Astrocyte (in vitro differentiated cells and primary cell): ENCODE results near the gene NTN4. TPM values are rescaled to one million over a fixed set of nuclear protein-coding genes. Genes with fewer than 3 reads are reported as not detected.
A peak's percentile ranks its signal among the peaks of the same experiment; 100 is the strongest.

Experiments used
- DNase-seq: peaks from one replicate; pipeline ENCODE4 v3.0.0-alpha.2; 2010; ENCODE audit warnings: low read depth
- FAIRE-seq: peaks from 2 replicates; lab custom pipeline; 2011; peaks lifted over from hg19 to GRCh38; lab: Jason Lieb, UNC
- H2AFZ ChIP-seq: 2 replicates; pipeline ENCODE4 v1.6.0; 2012; ENCODE audit warnings: low read depth, low read length, inconsistent platforms
- H3K27ac ChIP-seq: 2 replicates; pipeline ENCODE4 v1.5.1; 2011; ENCODE audit warnings: low read depth, low read length, inconsistent platforms
- H3K27me3 ChIP-seq: 2 replicates; pipeline ENCODE4 v1.6.0; 2011; ENCODE audit warnings: low read length, inconsistent platforms; ENCODE audit not compliant: insufficient read depth
- H3K36me3 ChIP-seq: 2 replicates; pipeline ENCODE4 v1.5.1; 2011; ENCODE audit warnings: low read length, inconsistent platforms; ENCODE audit not compliant: insufficient read depth
- H3K4me1 ChIP-seq: 2 replicates; pipeline ENCODE4 v1.5.1; 2011; ENCODE audit warnings: low read length, inconsistent platforms; ENCODE audit not compliant: insufficient read depth
- H3K4me2 ChIP-seq: 2 replicates; pipeline ENCODE4 v1.6.0; 2012; ENCODE audit warnings: low read length, inconsistent platforms
- H3K4me3 ChIP-seq: 2 replicates; pipeline ENCODE4 v1.5.1; 2011; ENCODE audit warnings: low read depth, mild to moderate bottlenecking, low read length, inconsistent platforms; ENCODE audit not compliant: insufficient read depth
- H3K79me2 ChIP-seq: 2 replicates; pipeline ENCODE4 v1.6.0; 2012; ENCODE audit warnings: mild to moderate bottlenecking, low read length, inconsistent platforms; ENCODE audit not compliant: insufficient read depth
- H3K9ac ChIP-seq: 2 replicates; pipeline ENCODE4 v1.6.0; 2012; ENCODE audit warnings: mild to moderate bottlenecking, low read length, inconsistent platforms
- H3K9me3 ChIP-seq: 2 replicates; pipeline ENCODE4 v1.5.1; 2012; ENCODE audit warnings: low read depth, mild to moderate bottlenecking, low read length, inconsistent platforms; ENCODE audit not compliant: insufficient read depth
- H4K20me1 ChIP-seq: 2 replicates; pipeline ENCODE4 v1.6.0; 2012; ENCODE audit warnings: low read length, inconsistent platforms; ENCODE audit not compliant: insufficient read depth
- H3K27ac Mint-ChIP-seq: one replicate; pipeline ENCODE4 v1.8.0; 2021; ENCODE audit warnings: mild to moderate bottlenecking, mixed read lengths; ENCODE audit not compliant: unreplicated experiment
- H3K27me3 Mint-ChIP-seq: one replicate; pipeline ENCODE4 v1.8.0; 2021; ENCODE audit warnings: low read depth, mixed read lengths; ENCODE audit not compliant: unreplicated experiment
- H3K36me3 Mint-ChIP-seq: one replicate; pipeline ENCODE4 v1.8.0; 2021; ENCODE audit warnings: low read depth, mixed read lengths; ENCODE audit not compliant: unreplicated experiment
- H3K4me1 Mint-ChIP-seq: one replicate; pipeline ENCODE4 v1.8.0; 2021; ENCODE audit warnings: low read depth, mixed read lengths; ENCODE audit not compliant: unreplicated experiment
- H3K4me3 Mint-ChIP-seq: one replicate; pipeline ENCODE4 v1.8.0; 2021; ENCODE audit warnings: mild to moderate bottlenecking, moderate library complexity, mixed read lengths; ENCODE audit not compliant: unreplicated experiment
- H3K9me3 Mint-ChIP-seq: one replicate; pipeline ENCODE4 v1.8.0; 2021; ENCODE audit warnings: mild to moderate bottlenecking, mixed read lengths; ENCODE audit not compliant: unreplicated experiment
- CTCF ChIP-seq: IDR thresholded peaks from 2 replicates; pipeline ENCODE4 v1.5.1; 2011; ENCODE audit warnings: low read depth, mild to moderate bottlenecking, inconsistent platforms, low read length, moderate library complexity; ENCODE audit not compliant: insufficient read depth
- EZH2 ChIP-seq: IDR thresholded peaks from 2 replicates; pipeline ENCODE4 v1.6.1; 2012; ENCODE audit warnings: mild to moderate bottlenecking, low read length, inconsistent platforms; ENCODE audit not compliant: insufficient read depth
- total RNA-seq: library from RNA; stranded (reverse); gene quantifications from 2 replicates; pipeline ENCODE4 v1.2.1, GENCODE V29; 2021

Gene NTN4
- total RNA-seq, 1 donor from 2014 or later = 28.9 TPM

- TF ChIP-seq EZH2 = no peak
- TF ChIP-seq CTCF = no peak
- no peaks in the 10 kb centered on the region for H3K9me3 ChIP-seq
- peaks cover 36% of the 10 kb centered on the region for H3K4me1 Mint-ChIP-seq
- H4K20me1 ChIP-seq = no peaks in the 10 kb centered on the region
- no peaks in the 10 kb centered on the region for H3K36me3 Mint-ChIP-seq
- H3K4me3 ChIP-seq = peak overlapping the region; percentile 1
- peak overlapping the region; percentile 4 for H2AFZ ChIP-seq
- FAIRE-seq (peak; percentile 98), DNase-seq (peak; percentile 97)
- H3K36me3 ChIP-seq = no peaks in the 10 kb centered on the region
- peak overlapping the region; percentile 24 for H3K4me3 Mint-ChIP-seq
- no peaks in the 10 kb centered on the region for H3K79me2 ChIP-seq
- peak overlapping the region; percentile 60 for H3K4me2 ChIP-seq
- H3K9me3 Mint-ChIP-seq = no peaks in the 10 kb centered on the region
- H3K4me1 ChIP-seq = peaks cover 31% of the 10 kb centered on the region
- peak overlapping the region; percentile 100 for H3K27ac Mint-ChIP-seq
- peak overlapping the region; percentile 98 for H3K27ac ChIP-seq
- H3K27me3 Mint-ChIP-seq = no peaks in the 10 kb centered on the region
- no peaks in the 10 kb centered on the region for H3K27me3 ChIP-seq
- H3K9ac ChIP-seq = peak overlapping the region; percentile 85
Observed at GRCh38 chr12:95805864-95806671, 15.5 kb upstream of the NTN4 start.

GRCh38 chr12:95804291-95804690 lies 13.7 kb upstream of the NTN4 start:
- no peak for TF ChIP-seq EZH2
- TF ChIP-seq CTCF = no peak
- H3K9me3 Mint-ChIP-seq = no peaks in the 10 kb centered on the region
- peak overlapping the region; percentile 96 for H3K27ac Mint-ChIP-seq
- Histone ChIP-seq H3K4me3 (no peak overlapping the region), H3K4me2 (no peak overlapping the region), H2AFZ (no peak overlapping the region), H3K9me3 (no peaks in the 10 kb centered on the region), H3K4me1 (peaks cover 31% of the 10 kb centered on the region), H3K79me2 (no peaks in the 10 kb centered on the region), H3K27ac (peak overlapping the region; percentile 98), H3K27me3 (no peaks in the 10 kb centered on the region), H4K20me1 (no peaks in the 10 kb centered on the region), H3K36me3 (no peaks in the 10 kb centered on the region), H3K9ac (no peak overlapping the region)
- H3K4me3 Mint-ChIP-seq = no peak overlapping the region
- DNase-seq (no peak), FAIRE-seq (no peak)
- H3K4me1 Mint-ChIP-seq = peaks cover 40% of the 10 kb centered on the region
- H3K27me3 Mint-ChIP-seq = no peaks in the 10 kb centered on the region
- no peaks in the 10 kb centered on the region for H3K36me3 Mint-ChIP-seq

GRCh38 chr12:95803817-95804216 lies 13.3 kb upstream of the NTN4 start:
- peaks cover 40% of the 10 kb centered on the region for H3K4me1 Mint-ChIP-seq
- no peaks in the 10 kb centered on the region for H3K79me2 ChIP-seq
- no peaks in the 10 kb centered on the region for H3K27me3 ChIP-seq
- H3K36me3 Mint-ChIP-seq = no peaks in the 10 kb centered on the region
- no peak overlapping the region for H3K4me3 ChIP-seq
- TF ChIP-seq CTCF (no peak), EZH2 (no peak)
- peak overlapping the region; percentile 72 for H3K27ac ChIP-seq
- FAIRE-seq (peak; percentile 13), DNase-seq (no peak)
- H3K4me3 Mint-ChIP-seq = peak overlapping the region; percentile 23
- H3K9me3 ChIP-seq = no peaks in the 10 kb centered on the region
- no peak overlapping the region for H2AFZ ChIP-seq
- H3K4me1 ChIP-seq = peaks cover 31% of the 10 kb centered on the region
- no peaks in the 10 kb centered on the region for H4K20me1 ChIP-seq
- no peak overlapping the region for H3K4me2 ChIP-seq
- no peak overlapping the region for H3K9ac ChIP-seq
- no peaks in the 10 kb centered on the region for H3K36me3 ChIP-seq
- no peaks in the 10 kb centered on the region for H3K27me3 Mint-ChIP-seq
- H3K27ac Mint-ChIP-seq = peak overlapping the region; percentile 96
- no peaks in the 10 kb centered on the region for H3K9me3 Mint-ChIP-seq
